Upper lobe of right lung (tissue), 1 donor: ENCODE data around the gene BRD3OS. TPM values are rescaled to one million over a fixed set of nuclear protein-coding genes. Genes with fewer than 3 reads are reported as not detected.

Experiments used
- ATAC-seq: fragments of 200-7000 bp; cut with Tn5 transposase; one replicate; pipeline ENCODE4 v1.9.1; 2020; ENCODE audit warnings: mild to moderate bottlenecking, moderate library complexity
- DNase-seq: peaks from one replicate; pipeline ENCODE4 v3.0.0-alpha.2; 2020
- H3K27ac ChIP-seq: fragments of 200-600 bp; one replicate; pipeline ENCODE4 v1.8.0; 2022
- H3K27me3 ChIP-seq: fragments of 200-600 bp; one replicate; pipeline ENCODE4 v1.8.0; 2022; ENCODE audit warnings: mild to moderate bottlenecking
- H3K36me3 ChIP-seq: fragments of 200-600 bp; one replicate; pipeline ENCODE4 v1.8.0; 2022
- H3K4me1 ChIP-seq: fragments of 200-600 bp; one replicate; pipeline ENCODE4 v1.8.0; 2022
- H3K4me3 ChIP-seq: fragments of 200-600 bp; one replicate; pipeline ENCODE4 v1.8.0; 2022; ENCODE audit warnings: mild to moderate bottlenecking
- H3K9me3 ChIP-seq: fragments of 200-600 bp; one replicate; pipeline ENCODE4 v1.8.0; 2022
- intact Hi-C: fragments of 100-400 bp; cut with DNase I; formaldehyde crosslinking; loops from one replicate; pipeline ENCODE4 v1.11.0; 2022
- total RNA-seq: library from RNA; stranded (reverse); fragmentation: NEBNext Ultra II Directional; extraction: Animal tissue kit (Norgen Biotek cat#: 25700); gene quantifications from one replicate; pipeline ENCODE4 v1.2.1, GENCODE V29; 2021
- TF ChIP-seq, protein P1 (sequence below): fragments of 200-600 bp; IDR thresholded peaks from one replicate; pipeline ENCODE4 v1.8.0; 2022; ENCODE audit warnings: antibody characterized with exemption
- donor health status: DM: no; HTN: yes; CAD: no; lungs with severe emphysema.

BRD3OS gene
- total RNA-seq, 1 donor from 2014 or later: 10.7 TPM

DNA sequence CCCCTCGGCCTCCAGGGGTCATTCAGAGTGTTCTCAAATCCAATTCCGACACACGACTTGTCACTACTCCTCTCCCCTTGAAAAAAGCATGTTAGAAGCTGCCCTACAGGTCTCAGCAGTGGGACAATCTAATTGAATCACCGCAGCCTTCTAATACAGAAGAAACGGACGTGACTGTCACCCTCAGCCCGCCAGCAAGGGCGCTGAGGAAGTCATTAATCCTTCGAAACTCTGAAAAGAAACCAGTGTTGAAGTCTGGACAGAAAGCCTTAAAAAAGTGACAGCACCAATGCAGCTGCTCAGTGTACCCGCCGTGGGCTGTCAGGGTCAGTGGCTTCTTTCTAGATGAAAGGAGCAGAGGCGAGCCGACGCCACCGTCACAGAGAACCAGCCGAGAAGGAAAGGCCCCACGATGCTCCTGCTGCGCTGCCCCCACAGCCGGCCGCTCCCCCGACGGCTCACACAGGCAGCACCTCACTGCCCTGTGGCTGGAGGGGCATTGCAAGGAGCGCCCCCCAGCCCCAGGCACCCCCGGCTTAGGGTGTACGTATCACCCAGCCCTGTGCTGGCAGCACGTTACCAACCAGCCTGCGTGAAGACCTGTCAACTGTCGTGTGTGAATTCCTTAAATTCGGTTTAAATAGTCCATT is 5.7 kb downstream of the BRD3OS start:
- TF ChIP-seq, protein P1, sequence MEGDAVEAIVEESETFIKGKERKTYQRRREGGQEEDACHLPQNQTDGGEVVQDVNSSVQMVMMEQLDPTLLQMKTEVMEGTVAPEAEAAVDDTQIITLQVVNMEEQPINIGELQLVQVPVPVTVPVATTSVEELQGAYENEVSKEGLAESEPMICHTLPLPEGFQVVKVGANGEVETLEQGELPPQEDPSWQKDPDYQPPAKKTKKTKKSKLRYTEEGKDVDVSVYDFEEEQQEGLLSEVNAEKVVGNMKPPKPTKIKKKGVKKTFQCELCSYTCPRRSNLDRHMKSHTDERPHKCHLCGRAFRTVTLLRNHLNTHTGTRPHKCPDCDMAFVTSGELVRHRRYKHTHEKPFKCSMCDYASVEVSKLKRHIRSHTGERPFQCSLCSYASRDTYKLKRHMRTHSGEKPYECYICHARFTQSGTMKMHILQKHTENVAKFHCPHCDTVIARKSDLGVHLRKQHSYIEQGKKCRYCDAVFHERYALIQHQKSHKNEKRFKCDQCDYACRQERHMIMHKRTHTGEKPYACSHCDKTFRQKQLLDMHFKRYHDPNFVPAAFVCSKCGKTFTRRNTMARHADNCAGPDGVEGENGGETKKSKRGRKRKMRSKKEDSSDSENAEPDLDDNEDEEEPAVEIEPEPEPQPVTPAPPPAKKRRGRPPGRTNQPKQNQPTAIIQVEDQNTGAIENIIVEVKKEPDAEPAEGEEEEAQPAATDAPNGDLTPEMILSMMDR: no peak
- Histone ChIP-seq H3K27me3 (no peaks in the 10 kb centered on the region), H3K36me3 (peaks cover 59% of the 10 kb centered on the region), H3K9me3 (no peaks in the 10 kb centered on the region), H3K27ac (no peak overlapping the region), H3K4me1 (peaks cover 5% of the 10 kb centered on the region), H3K4me3 (no peak overlapping the region)
- intact Hi-C loops: no loop called here
- no peak for DNase-seq
- no peak for ATAC-seq

- ATAC-seq (no peak), DNase-seq (no peak)
- intact Hi-C loops: no loop called here
- H3K27me3 ChIP-seq: no peaks in the 10 kb centered on the region
- TF ChIP-seq, protein P1: no peak
- no peak overlapping the region for H3K4me3 ChIP-seq
- H3K4me1 ChIP-seq: no peaks in the 10 kb centered on the region
- no peak overlapping the region for H3K27ac ChIP-seq
- no peaks in the 10 kb centered on the region for H3K9me3 ChIP-seq
- H3K36me3 ChIP-seq: peaks cover 68% of the 10 kb centered on the region
These were observed 6.5 kb downstream of the BRD3OS start for GRCh38 chr9:134031783-134032182.

DNA sequence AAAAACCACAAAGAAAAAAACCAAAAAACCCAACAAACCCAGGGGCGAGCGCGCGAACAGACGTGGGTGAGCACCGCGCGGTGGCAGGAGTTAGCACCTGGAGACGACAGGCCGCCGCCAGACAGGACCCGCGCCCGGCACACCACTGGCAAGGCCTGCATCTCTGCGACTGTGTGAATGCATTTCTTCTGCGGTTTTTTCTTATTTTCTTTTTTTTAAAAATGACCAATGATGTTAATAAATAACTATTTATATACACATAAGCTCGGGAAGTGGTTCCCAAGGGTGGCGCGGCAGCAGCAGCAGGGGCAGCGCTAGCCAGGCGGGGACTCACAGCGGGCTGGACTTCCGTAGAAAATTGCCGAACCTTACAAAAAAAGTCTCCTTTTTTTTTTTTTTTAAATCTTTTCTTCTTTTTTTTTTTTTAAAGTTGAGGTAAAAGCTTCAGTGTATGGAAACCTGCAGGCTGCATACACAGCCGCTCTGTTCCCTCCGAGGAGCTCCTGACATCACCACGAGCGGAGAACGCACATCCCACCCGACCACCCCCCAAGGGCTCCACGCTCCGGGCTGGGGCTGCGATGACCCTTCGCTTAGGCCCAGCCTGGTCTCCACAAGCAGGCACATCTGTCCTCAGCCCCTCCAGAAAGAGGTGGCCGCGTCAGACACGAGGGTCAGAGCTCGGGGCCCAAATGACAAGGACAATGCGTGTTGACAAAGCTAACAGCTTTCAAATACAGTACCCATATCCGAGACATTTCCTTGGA is 7.4 kb downstream of the BRD3OS start:
- no peak overlapping the region for H3K4me3 ChIP-seq
- peaks cover 69% of the 10 kb centered on the region for H3K36me3 ChIP-seq
- no peaks in the 10 kb centered on the region for H3K9me3 ChIP-seq
- H3K4me1 ChIP-seq: no peaks in the 10 kb centered on the region
- no peaks in the 10 kb centered on the region for H3K27me3 ChIP-seq
- DNase-seq (no peak), ATAC-seq (no peak)
- H3K27ac ChIP-seq: no peak overlapping the region
- intact Hi-C loops: no loop called here
- TF ChIP-seq, protein P1: no peak

DNA sequence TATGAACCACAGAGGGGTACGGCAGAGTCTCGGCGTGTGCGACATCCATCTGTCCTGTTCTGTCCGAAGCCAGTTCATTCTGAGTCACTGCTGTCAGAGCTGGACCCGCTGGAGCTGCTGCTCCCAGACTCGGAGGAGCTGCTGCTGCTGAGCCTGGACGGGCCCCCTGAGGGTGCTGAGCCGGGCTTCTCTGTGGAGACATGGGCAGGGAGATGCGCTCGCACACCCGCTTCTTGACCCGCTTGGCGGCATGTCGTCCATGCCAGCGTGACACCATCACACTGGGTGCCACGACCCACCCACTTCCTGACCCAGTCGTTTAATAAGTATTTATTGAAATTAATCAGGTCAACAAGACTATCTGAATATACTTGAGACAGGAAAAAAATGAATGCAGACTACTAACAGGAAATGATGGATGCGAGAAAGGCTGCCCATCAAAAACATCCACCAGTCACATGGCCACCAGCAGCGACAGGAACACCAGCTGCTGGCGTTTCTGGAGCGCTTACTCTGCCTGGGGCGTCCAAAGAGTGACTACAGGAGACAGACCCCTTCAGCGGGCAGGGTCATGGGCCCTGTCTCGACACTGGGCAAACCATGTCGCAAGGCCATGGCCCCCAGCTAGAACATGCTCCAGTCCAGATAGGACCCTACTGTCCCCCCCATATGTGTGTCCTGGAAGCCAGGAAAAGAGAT is 8.4 kb downstream of the BRD3OS start:
- TF ChIP-seq, protein P1: no peak
- H3K27ac ChIP-seq: no peak overlapping the region
- H3K36me3 ChIP-seq: peaks cover 69% of the 10 kb centered on the region
- intact Hi-C loops: no loop called here
- DNase-seq: no peak
- no peaks in the 10 kb centered on the region for H3K9me3 ChIP-seq
- no peaks in the 10 kb centered on the region for H3K27me3 ChIP-seq
- no peaks in the 10 kb centered on the region for H3K4me1 ChIP-seq
- no peak for ATAC-seq
- no peak overlapping the region for H3K4me3 ChIP-seq

DNA sequence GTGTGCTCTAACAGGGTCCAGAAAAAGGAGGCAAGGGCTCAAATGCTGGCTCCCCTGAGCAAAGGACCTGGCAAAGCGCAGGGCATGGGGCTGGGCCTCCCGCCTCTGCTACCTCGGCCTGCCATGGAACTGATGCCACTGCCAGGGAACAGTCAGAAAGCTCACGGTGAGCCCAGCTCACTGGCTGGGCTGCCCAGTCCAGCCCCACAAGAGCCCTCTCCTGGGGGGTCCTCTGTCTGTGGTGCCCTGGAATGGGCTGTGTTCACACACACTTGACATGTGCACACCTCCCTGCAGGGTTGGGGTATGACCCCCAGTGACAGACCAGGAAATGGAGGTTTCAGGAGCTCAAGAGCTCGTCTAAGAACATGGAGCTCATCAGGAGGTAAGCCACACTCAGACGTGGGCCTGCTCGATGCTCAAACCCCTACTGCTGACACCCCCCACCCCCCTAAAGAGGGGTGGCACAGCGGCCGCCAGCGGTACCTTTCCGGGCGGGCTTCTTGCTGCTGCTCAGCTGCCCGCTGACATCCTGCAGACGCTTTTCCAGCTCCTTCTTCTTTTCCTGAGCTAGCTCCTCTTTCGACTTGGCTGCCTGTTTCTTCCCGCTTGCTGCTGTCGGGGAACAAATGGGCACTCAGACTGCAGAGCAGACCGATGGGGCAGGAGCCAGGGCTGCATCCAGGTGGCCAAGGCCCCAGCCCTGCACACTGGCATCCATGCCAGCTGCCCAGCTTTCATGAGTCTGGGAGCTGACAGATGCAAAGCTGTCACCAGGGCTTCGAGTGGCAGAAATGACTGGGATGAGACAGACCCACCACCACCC is 9.1 kb downstream of the BRD3OS start:
- Histone ChIP-seq H3K36me3 (peaks cover 72% of the 10 kb centered on the region), H3K4me1 (no peaks in the 10 kb centered on the region), H3K4me3 (no peak overlapping the region), H3K9me3 (no peaks in the 10 kb centered on the region), H3K27ac (no peak overlapping the region), H3K27me3 (no peaks in the 10 kb centered on the region)
- DNase-seq (peak; percentile 26), ATAC-seq (no peak)
- intact Hi-C loops: no loop called here
- TF ChIP-seq, protein P1: no peak
